ENCODE measurements around the gene CITED4.

The CITED4 gene

DNA sequence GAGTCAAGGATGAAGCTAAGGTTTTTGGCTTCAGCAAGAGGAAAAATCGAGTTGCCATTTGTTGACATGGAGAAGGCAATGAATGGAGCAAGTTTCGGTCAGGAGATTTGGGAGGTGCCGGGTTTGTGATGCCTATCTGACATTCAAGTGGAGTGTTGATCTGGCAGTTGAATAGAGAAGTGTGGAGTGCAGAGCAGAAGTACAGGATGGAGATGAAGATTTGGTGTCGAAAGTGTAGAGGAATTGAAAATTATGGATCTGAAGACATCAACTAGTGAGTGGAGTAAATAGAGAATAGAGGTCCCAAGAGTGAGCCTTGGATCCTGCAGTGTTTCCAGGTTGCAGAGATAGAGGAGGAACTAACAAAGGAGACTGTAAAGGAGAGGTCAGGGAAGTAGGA lies 25.9 kb downstream of the CITED4 start:
- Mint-ChIP-seq H3K36me3 (peaks cover 5% of the 10 kb centered on the region), H3K9me3 (no peaks in the 10 kb centered on the region), H3K27ac (no peak overlapping the region), H3K4me1 (peaks cover 20% of the 10 kb centered on the region), H3K4me3 (no peak overlapping the region)
- DNase-seq (ENCODE audit: low spot score in 2 of 2) = no peak
- ATAC-seq = no peak

DNA sequence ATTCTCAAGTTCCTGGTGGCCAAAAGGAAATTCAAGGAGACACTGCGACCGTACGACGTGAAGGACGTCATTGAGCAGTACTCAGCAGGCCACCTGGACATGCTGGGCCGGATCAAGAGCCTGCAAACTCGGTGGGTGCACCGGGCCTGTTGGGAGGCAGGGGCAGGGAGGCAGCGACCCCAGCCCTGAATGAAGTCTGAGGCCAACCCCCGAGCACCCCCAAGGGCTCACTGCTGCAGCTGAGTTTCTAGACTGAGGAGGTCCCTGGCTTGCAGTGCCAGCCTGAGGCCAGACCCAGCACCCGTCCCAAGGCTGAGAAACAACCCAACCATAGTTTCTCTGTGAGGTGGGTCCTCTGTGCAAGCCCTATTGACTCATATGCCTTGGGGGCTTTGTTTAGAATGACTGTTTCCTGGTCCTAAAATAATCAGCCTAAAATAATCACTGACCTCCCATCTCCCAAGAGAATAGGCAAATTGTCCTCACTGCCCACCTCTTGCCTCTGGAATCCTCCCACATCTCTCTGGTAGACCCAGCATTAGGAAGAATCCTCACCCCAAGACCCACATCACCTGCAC lies 27.1 kb downstream of the CITED4 start:
- H3K27ac Mint-ChIP-seq = no peak overlapping the region
- ATAC-seq = no peak
- no peaks in the 10 kb centered on the region for H3K9me3 Mint-ChIP-seq
- peaks cover 5% of the 10 kb centered on the region for H3K36me3 Mint-ChIP-seq
- peaks cover 9% of the 10 kb centered on the region for H3K4me1 Mint-ChIP-seq
- no peak for DNase-seq (ENCODE audit: low spot score in 2 of 2)
- no peak overlapping the region for H3K4me3 Mint-ChIP-seq

DNA sequence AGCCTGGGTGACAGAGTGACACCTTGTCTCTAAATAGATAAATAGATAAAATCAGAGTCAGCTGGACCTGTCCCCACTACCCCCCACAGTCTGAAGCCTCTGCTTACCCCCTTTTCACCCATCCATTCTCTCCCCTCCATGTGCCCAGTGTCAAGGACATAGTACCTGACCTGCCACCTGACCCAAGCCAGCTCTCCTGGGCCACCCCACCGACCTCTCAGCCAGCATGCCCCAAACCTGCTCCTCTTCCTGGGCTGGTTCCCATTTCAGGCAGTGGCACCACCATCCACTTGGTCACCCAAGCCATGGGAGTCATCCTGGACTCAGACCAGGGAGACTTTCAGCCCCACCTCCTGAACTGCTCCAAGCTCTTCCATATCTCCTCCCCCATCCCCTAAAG lies 28.2 kb downstream of the CITED4 start:
- Mint-ChIP-seq H3K4me1 (peaks cover under 1% of the 10 kb centered on the region), H3K9me3 (no peaks in the 10 kb centered on the region), H3K4me3 (no peak overlapping the region), H3K27ac (no peak overlapping the region), H3K36me3 (peaks cover under 1% of the 10 kb centered on the region)
- DNase-seq (ENCODE audit: low spot score in 2 of 2) (no peak), ATAC-seq (no peak)

DNA sequence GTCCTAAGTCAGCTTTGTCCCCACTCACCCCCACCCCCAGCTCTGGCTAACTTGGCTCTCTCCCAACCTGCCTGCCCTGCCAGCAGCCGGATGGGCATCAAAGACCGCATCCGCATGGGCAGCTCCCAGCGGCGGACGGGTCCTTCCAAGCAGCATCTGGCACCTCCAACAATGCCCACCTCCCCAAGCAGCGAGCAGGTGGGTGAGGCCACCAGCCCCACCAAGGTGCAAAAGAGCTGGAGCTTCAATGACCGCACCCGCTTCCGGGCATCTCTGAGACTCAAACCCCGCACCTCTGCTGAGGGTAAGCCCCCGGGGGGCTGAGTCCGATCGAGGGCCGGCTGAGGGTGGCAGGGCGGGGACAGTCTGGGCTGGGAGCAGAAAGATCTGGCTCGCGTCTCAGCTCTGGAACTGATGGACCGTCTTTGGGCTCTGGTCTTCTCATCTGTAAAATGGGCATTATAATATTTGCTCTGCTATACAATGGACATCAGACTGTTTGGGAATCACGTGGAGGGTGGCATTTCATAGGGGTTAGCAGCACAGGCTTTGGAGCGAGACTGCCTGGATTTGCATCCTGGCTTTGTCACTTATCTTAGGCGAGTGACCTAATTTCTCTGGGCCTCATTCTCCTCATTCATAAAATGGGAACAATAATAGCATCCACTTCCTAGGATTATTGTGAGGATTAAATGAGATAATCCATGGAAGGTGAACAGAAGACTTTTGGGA lies 31.0 kb downstream of the CITED4 start:
- Mint-ChIP-seq H3K9me3 (no peaks in the 10 kb centered on the region), H3K27ac (no peak overlapping the region), H3K4me3 (no peak overlapping the region), H3K4me1 (peaks cover 6% of the 10 kb centered on the region), H3K36me3 (no peaks in the 10 kb centered on the region)
- DNase-seq (ENCODE audit: low spot score in 2 of 2) = no peak
- ATAC-seq = no peak

DNA sequence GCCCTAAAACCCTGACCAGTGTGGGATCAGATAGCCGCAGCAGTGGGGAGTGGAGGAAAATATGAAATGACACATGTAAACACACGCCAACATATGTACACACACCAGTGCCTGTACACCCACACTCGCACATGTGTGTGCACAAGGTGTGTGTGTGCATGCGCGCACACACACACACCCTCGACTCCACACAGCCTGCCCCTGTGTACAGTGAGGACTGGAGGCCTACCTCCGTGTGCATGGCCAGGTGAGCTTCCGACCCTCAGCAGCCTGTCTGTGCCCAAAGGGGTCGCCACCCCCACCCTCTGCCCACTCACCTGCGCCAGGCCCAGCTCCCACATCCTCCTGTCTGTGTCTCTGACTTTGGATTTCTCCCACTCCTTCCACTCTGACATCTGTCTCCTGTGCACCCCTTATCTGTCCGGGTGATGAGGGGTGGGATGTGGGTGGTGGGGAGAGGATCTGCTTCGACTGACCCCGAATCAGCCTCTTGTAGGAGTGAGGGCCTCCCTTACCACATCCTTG lies 31.7 kb downstream of the CITED4 start:
- no peak overlapping the region for H3K4me3 Mint-ChIP-seq
- H3K27ac Mint-ChIP-seq = no peak overlapping the region
- H3K4me1 Mint-ChIP-seq = peaks cover 13% of the 10 kb centered on the region
- no peaks in the 10 kb centered on the region for H3K36me3 Mint-ChIP-seq
- H3K9me3 Mint-ChIP-seq = no peaks in the 10 kb centered on the region
- DNase-seq (ENCODE audit: low spot score in 2 of 2) (no peak), ATAC-seq (no peak)

DNA sequence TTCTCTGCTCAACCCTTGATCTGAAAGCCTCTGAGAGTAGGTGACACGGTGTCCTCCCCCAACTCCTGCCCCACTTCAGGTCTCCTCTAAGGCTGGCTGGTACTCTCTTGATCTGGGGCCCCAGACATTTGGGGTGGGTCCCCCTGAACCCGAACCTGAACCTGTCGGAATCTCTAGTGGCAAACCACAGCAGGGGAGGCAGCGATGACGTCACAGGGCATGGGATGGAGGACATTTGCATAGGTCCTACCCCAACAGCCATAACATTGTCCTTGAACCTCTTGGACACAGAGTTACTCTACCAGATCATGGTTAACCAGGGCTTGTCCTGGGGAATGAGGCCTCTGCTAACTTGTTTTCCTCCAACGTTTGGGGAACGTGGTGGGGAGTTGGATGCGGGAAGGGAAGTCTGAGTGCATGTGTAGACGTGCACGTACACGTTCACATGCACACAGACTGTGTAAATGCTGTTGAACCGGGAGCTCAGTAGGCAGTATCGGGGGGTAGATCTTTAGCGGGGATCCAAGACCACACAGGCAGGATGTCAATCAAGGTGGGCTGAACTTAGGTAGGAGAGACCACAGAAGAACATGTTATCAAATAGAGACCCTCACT lies 32.4 kb downstream of the CITED4 start:
- no peaks in the 10 kb centered on the region for H3K9me3 Mint-ChIP-seq
- DNase-seq (ENCODE audit: low spot score in 2 of 2) = no peak
- H3K4me3 Mint-ChIP-seq = no peak overlapping the region
- peaks cover 20% of the 10 kb centered on the region for H3K4me1 Mint-ChIP-seq
- ATAC-seq = no peak
- no peaks in the 10 kb centered on the region for H3K36me3 Mint-ChIP-seq
- no peak overlapping the region for H3K27ac Mint-ChIP-seq

DNA sequence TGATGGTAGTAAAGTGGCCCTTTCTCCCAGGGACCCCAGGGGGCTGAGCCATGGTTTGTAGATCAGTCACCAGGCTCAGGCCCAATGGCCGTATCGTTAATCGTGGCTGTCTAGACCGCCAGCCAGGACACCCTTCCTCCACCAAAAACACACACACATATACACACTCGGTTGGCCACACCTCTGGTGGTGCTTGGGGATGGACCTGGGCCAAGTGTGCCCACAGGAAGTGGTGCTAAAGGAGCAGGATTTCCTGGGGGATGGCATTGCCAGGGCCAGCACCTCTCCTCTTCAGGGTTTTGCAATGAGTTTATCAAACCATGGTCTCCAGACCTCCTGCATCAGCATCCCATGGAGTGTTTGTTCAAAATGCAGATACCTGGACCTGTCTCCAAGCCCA lies 36.2 kb downstream of the CITED4 start:
- Mint-ChIP-seq H3K27ac (peak overlapping the region; percentile 67), H3K4me1 (peaks cover 20% of the 10 kb centered on the region), H3K36me3 (no peaks in the 10 kb centered on the region), H3K9me3 (no peaks in the 10 kb centered on the region), H3K4me3 (no peak overlapping the region)
- DNase-seq (ENCODE audit: low spot score in 2 of 2) = no peak
- ATAC-seq = no peak

DNA sequence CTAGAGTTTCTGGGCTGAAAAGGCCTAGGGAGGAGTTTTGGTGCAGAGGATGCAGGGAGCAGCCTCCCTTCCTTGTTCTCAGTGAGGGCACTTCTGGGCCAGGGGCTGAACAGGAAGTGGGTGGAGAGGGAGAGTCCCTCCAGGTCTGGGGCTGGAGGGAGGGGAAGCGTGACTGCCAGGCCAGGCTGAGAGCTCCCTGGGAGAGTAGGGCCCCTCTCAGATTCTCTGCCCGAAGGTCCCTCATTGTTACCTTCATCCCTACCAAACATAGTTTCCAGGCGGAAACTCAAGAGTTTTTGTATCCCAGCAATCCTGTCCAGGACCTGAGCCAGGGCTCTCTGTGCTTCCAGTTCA lies 36.8 kb downstream of the CITED4 start:
- ATAC-seq (peak; percentile 52), DNase-seq (ENCODE audit: low spot score in 2 of 2) (no peak)
- Mint-ChIP-seq H3K27ac (peak overlapping the region; percentile 67), H3K4me1 (peaks cover 20% of the 10 kb centered on the region), H3K36me3 (no peaks in the 10 kb centered on the region), H3K4me3 (no peak overlapping the region), H3K9me3 (no peaks in the 10 kb centered on the region)

DNA sequence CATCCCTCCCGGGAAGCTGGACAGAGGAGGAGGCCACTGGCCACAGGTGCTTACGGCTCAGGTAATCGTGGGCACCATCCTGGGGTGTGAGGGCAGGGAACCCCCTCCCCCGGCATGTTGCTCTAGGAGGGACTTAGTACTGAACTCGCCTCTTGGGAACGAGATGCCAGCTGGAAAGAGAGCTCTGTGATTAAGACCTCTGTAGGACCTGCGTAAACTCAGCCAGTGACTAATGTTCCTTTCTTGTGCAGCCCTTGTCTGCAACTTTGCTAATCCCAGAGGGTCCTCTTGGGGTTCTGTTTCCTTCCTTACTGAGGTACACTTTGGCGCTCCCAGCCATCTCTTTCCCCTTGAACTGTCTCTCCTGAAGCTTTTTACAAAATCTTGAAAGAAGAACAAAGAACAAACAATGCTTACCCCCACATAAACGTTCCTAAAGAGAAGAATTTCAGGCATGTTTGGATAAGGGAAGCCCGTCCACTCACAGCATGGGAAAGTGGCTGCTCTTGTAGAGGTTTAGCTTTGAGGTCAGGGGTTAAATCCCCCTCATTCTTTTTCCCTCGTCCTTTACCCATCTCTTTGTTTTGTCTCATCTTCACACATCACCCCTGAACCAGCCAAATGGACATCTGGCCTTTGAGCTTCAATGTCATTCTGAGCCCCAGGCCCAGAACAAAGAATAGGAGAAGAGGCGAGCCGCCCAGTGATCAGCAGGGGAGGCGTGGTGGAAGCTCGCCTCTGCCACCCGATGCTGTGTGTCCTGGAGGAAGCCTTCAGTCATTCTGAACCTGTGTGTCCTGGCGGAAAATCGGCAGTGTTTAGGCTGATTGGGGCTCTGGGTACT lies 37.4 kb downstream of the CITED4 start:
- H3K36me3 Mint-ChIP-seq = no peaks in the 10 kb centered on the region
- H3K27ac Mint-ChIP-seq = peak overlapping the region; percentile 67
- ATAC-seq (no peak), DNase-seq (ENCODE audit: low spot score in 2 of 2) (no peak)
- H3K4me3 Mint-ChIP-seq = no peak overlapping the region
- H3K9me3 Mint-ChIP-seq = no peaks in the 10 kb centered on the region
- H3K4me1 Mint-ChIP-seq = peaks cover 20% of the 10 kb centered on the region

DNA sequence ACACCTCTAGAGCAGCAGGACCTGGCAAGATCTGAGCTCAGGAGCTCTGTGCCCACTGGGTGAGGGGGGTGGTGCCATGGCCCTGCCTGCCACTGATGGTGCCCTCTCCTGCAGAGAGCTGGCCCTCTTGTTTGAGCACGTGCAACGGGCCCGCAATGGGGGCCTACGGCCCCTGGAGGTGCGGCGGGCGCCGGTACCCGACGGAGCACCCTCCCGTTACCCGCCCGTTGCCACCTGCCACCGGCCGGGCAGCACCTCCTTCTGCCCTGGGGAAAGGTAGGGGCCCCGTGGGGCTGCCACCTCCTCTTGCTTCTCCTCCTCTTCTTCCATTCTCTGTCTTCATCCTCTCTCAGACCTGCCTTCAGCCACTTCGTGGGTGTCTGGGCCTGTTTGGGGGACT lies 38.2 kb downstream of the CITED4 start:
- H3K36me3 Mint-ChIP-seq = no peaks in the 10 kb centered on the region

DNA sequence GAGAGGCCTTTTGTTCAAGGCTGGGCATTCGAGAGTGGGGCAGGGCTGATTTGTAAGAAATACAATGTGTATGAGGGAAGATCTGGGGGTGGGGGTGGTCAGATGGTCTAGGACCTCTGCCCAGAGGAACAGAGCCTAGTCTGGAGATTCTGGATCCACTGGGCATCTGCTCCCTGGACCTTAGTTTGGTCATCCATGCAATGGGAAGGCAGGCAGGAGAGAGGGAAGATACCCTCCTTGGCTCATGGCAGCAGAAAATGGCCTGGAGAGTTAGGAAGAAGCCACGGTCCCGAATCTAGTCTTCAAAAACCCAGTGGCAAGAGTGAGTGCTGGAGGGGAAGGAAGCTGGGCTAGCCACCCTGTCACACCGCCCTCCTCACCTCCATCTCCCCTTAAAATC lies 38.8 kb downstream of the CITED4 start:
- H3K4me1 Mint-ChIP-seq = peaks cover 33% of the 10 kb centered on the region
- ATAC-seq (no peak), DNase-seq (ENCODE audit: low spot score in 2 of 2) (no peak)
- H3K9me3 Mint-ChIP-seq = no peaks in the 10 kb centered on the region
- H3K4me3 Mint-ChIP-seq = no peak overlapping the region
- peak overlapping the region; percentile 41 for H3K27ac Mint-ChIP-seq
- no peaks in the 10 kb centered on the region for H3K36me3 Mint-ChIP-seq

More for the DNA sequence above, 38.2 kb downstream of the CITED4 start:
- DNase-seq (ENCODE audit: low spot score in 2 of 2) (no peak), ATAC-seq (no peak)
- H3K9me3 Mint-ChIP-seq = no peaks in the 10 kb centered on the region
- H3K4me3 Mint-ChIP-seq = no peak overlapping the region
- no peak overlapping the region for H3K27ac Mint-ChIP-seq
- H3K4me1 Mint-ChIP-seq = peaks cover 27% of the 10 kb centered on the region

DNA sequence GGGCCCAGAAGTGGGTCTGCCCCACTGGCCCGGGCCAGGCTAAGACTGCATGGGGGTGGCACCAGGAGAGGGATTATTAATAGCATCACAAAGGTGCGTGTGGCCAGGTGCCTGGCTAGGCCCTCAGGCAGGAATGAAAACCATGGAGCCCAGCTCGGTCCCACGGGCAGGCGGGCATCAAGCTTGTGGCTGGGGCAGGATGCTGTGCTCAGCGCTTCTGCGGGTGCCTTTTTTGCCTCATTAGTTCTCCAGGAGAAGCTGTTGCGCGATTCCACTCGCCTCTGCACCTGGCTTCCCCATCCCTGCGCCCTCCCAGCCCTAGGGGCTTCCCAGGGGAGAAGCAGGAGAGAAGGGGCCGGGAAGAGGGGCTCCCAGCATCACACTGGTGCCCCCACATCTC lies 39.3 kb downstream of the CITED4 start:
- Mint-ChIP-seq H3K4me1 (peaks cover 34% of the 10 kb centered on the region), H3K4me3 (no peak overlapping the region), H3K36me3 (no peaks in the 10 kb centered on the region), H3K27ac (peak overlapping the region; percentile 41), H3K9me3 (no peaks in the 10 kb centered on the region)
- DNase-seq (ENCODE audit: low spot score in 2 of 2) = no peak
- no peak for ATAC-seq

DNA sequence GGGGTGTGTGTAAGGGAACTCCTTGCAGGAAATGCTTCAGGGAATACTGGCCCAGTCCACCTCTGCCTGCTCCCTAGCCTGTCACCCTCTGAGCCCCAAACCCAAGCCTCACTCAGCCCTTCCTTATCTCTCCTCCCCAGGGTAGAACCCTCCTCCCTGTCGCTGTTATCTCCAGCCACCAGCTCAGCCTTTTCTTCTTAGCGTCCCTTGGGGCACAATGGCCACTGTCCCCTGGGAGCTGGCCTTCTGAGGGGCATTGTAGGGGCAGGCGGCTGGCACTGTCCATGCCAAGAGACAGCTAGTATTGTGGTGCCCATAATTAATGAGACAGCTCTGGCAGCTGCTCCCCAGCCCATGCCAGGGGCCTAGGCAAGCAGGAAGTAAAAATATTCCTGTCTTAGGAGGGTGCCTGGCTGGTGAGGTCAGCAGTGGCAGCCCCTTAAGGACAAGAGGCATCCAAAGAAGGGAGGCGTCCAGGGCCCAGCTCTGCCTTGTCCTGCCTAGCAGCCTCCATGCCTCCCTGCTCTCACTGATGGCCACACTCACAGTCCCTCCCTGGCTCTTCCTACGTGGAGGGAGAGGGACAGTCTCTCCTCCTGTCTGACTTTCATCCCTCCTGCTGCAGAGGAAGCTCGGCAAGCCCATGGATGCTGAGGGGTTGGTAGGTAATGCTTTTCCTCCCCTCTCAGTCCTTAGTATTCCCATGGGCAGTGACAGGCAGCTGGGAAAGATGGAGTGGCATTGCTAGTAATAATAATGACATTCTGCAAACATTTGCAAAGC lies 41.1 kb downstream of the CITED4 start:
- Mint-ChIP-seq H3K4me3 (no peak overlapping the region), H3K9me3 (no peaks in the 10 kb centered on the region), H3K36me3 (no peaks in the 10 kb centered on the region), H3K27ac (peak overlapping the region; percentile 17), H3K4me1 (peaks cover 27% of the 10 kb centered on the region)
- DNase-seq (ENCODE audit: low spot score in 2 of 2) (no peak), ATAC-seq (no peak)

DNA sequence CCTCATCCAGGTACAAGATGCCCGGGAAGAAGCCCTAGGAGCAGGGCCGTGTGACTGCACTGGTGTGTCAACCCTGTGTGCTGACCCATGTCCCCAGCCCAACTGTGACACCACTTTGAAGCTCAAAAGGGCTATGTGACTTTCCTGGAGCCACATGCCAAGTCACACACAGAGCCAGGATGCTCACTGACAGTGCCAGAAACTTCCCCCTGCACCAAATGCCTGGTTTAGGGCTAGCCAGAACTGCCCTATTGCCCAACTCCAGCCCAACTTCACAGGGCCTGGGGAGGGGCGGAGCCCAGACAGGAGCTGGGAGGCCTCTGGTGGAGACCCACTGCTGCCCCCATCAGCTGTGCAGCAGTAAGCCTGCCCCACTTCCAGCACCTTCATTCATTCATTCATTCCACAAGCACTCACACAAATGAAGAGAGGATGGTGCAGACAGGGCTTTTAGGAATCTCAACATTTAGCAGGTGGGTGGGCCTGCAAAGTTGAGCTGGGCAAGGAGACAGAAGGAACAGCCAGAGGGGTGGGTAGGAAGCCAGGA lies 41.8 kb downstream of the CITED4 start:
- no peak for DNase-seq (ENCODE audit: low spot score in 2 of 2)
- H3K4me3 Mint-ChIP-seq = peak overlapping the region; percentile 77
- no peaks in the 10 kb centered on the region for H3K36me3 Mint-ChIP-seq
- no peak for ATAC-seq
- peak overlapping the region; percentile 17 for H3K27ac Mint-ChIP-seq
- H3K9me3 Mint-ChIP-seq = no peaks in the 10 kb centered on the region
- peaks cover 19% of the 10 kb centered on the region for H3K4me1 Mint-ChIP-seq
